ENCODE measurements around the gene PSMB10. TPM values are rescaled to one million over a fixed set of nuclear protein-coding genes. Genes with fewer than 3 reads are reported as not detected.

PSMB10 gene
- total and polyA plus RNA-seq, 10 donors: 80.3 to 236 (median 141) TPM

GRCh38 chr16:67967958-67968399 lies 31.3 kb upstream of the PSMB10 start:
- TF ChIP-seq POLR2AphosphoS5 (IDR thresholded peaks at IDR 0.05) (no peak), CTCF (IDR thresholded peaks at IDR 0.05 in 8 of 11, conservative IDR thresholded peaks at IDR 0.05 in 3 of 11) (no peak), POLR2A (IDR thresholded peaks at IDR 0.05) (no peak)
- Histone ChIP-seq H3K9me3 (no peaks in the 10 kb centered on the region), H3K27me3 (replicated peaks in 1 of 7) (no peaks in the 10 kb centered on the region), H3K27ac (peak overlapping the region; percentile 84 to 92 (median 88)), H3K36me3 (peaks cover 0 to 7% (median 2%) of the 10 kb centered on the region in 6 donors), H3K4me3 (peak overlapping the region; percentile 66 to 96 (median 84)), H3K4me1 (peaks cover 30 to 62% (median 46%) of the 10 kb centered on the region in 6 donors)
- no peak for DNase-seq
- intact Hi-C loops (cut with DNase I; ENCODE audit: low total_unique reads): no loop called here
- 0 to 1% (median 1%) methylated on average over 13 to 45 of the region's 45 CpGs for WGBS, 5 donors

GRCh38 chr16:67967183-67967957 lies 30.7 kb upstream of the PSMB10 start:
- Histone ChIP-seq H3K4me1 (peaks cover 32 to 69% (median 47%) of the 10 kb centered on the region in 6 donors), H3K27me3 (replicated peaks in 1 of 7) (no peaks in the 10 kb centered on the region), H3K36me3 (peaks cover 0 to 13% (median 7%) of the 10 kb centered on the region in 6 donors), H3K27ac (peak overlapping the region; percentile 84 to 92 (median 88)), H3K4me3 (peak overlapping the region; percentile 66 to 96 (median 84)), H3K9me3 (no peaks in the 10 kb centered on the region)
- DNase-seq: peak; percentile 67
- 14 to 34% (median 23%) methylated on average over 18 of the region's 18 CpGs for WGBS, 5 donors
- intact Hi-C loops (cut with DNase I; ENCODE audit: low total_unique reads): no loop called here
- TF ChIP-seq CTCF (IDR thresholded peaks at IDR 0.05 in 8 of 11, conservative IDR thresholded peaks at IDR 0.05 in 3 of 11) (no peak), POLR2A (IDR thresholded peaks at IDR 0.05) (no peak), POLR2AphosphoS5 (IDR thresholded peaks at IDR 0.05) (no peak)

GRCh38 chr16:67966549-67967182 lies 30.0 kb upstream of the PSMB10 start:
- WGBS, 5 donors: 54 to 74% (median 67%) methylated on average over 3 of the region's 3 CpGs
- intact Hi-C loops (cut with DNase I; ENCODE audit: low total_unique reads): no loop called here
- peak in 2 of 3 donors; percentile 18 to 26 for TF ChIP-seq POLR2AphosphoS5 (IDR thresholded peaks at IDR 0.05)
- no peak for TF ChIP-seq CTCF (IDR thresholded peaks at IDR 0.05 in 8 of 11, conservative IDR thresholded peaks at IDR 0.05 in 3 of 11)
- no peak for TF ChIP-seq POLR2A (IDR thresholded peaks at IDR 0.05)
- peak; percentile 71 for DNase-seq
- Histone ChIP-seq H3K27me3 (replicated peaks in 1 of 7) (no peaks in the 10 kb centered on the region), H3K27ac (peak overlapping the region in 6 of 8 donors; percentile 19 to 92 (median 88)), H3K4me3 (peak overlapping the region in 5 of 8 donors; percentile 66 to 96 (median 82)), H3K36me3 (peaks cover 0 to 20% (median 11%) of the 10 kb centered on the region in 6 donors), H3K9me3 (no peaks in the 10 kb centered on the region), H3K4me1 (peaks cover 35 to 76% (median 50%) of the 10 kb centered on the region in 6 donors)
